Caco-2 (cell line): ENCODE data around the gene MON1A. TPM values are rescaled to one million over a fixed set of nuclear protein-coding genes. Genes with fewer than 3 reads are reported as not detected.
"Not testable (repeated sequence)": the region's sequence is repeated elsewhere in the genome, so short reads cannot be mapped to it uniquely, and the experiment has no call there.

Source experiments
- BruUV-seq: library from RNA; stranded (reverse); fragments of 400-500 nt; replicated peaks from 2 replicates; lab custom pipeline; 2021; lab: Mats Ljungman, UMichigan
- CTCF ChIA-PET: fragments of 300-600 bp; sonication (Branson Sonifier 250); formaldehyde crosslinking; loops from one replicate; lab custom pipeline; 2022; ENCODE audit warnings: antibody characterized with exemption; lab: Charles Lee
- POLR2A ChIA-PET: fragments of 300-600 bp; sonication (Branson Sonifier 250); formaldehyde crosslinking; loops from one replicate; lab custom pipeline; 2022; ENCODE audit warnings: antibody characterized with exemption; lab: Charles Lee
- DNase-seq, 2 experiments: peaks; one replicate each; pipeline versions ENCODE4 v3.0.0 to v3.0.0-alpha.2; 2020 to 2022
- H3K27me3 ChIP-seq: replicated peaks from 2 replicates; pipeline ENCODE4 v1.6.0; 2011; ENCODE audit warnings: low read length; ENCODE audit not compliant: control insufficient read depth, insufficient read depth
- H3K36me3 ChIP-seq: 2 replicates; pipeline ENCODE4 v1.5.1; 2011; ENCODE audit warnings: low read length; ENCODE audit not compliant: control insufficient read depth, insufficient read depth
- H3K4me1 ChIP-seq: fragments of 250-450 bp; sonication (Bioruptor Pico); 2 replicates; pipeline ENCODE4 v1.5.1; 2020; ENCODE audit warnings: mild to moderate bottlenecking
- H3K4me3 ChIP-seq: 2 replicates; pipeline ENCODE4 v1.5.1; 2011; ENCODE audit warnings: low read depth, mild to moderate bottlenecking, control low read depth, low read length
- H3K9me3 ChIP-seq: fragments of 250-450 bp; sonication (Bioruptor Pico); 2 replicates; pipeline ENCODE4 v1.5.1; 2020; ENCODE audit warnings: mild to moderate bottlenecking, moderate library complexity
- H3K27ac Mint-ChIP-seq: one replicate; pipeline ENCODE4 v1.8.0; 2022; ENCODE audit warnings: mixed read lengths; ENCODE audit not compliant: unreplicated experiment
- H3K27me3 Mint-ChIP-seq: one replicate; pipeline ENCODE4 v1.8.0; 2022; ENCODE audit warnings: mixed read lengths; ENCODE audit not compliant: insufficient read depth, unreplicated experiment
- H3K36me3 Mint-ChIP-seq: one replicate; pipeline ENCODE4 v1.8.0; 2022; ENCODE audit warnings: mild to moderate bottlenecking, mixed read lengths; ENCODE audit not compliant: insufficient read depth, unreplicated experiment
- H3K4me1 Mint-ChIP-seq: one replicate; pipeline ENCODE4 v1.8.0; 2022; ENCODE audit warnings: low read depth, mixed read lengths; ENCODE audit not compliant: unreplicated experiment
- H3K4me3 Mint-ChIP-seq: one replicate; pipeline ENCODE4 v1.8.0; 2022; ENCODE audit warnings: mild to moderate bottlenecking, moderate library complexity, mixed read lengths; ENCODE audit not compliant: unreplicated experiment
- H3K9me3 Mint-ChIP-seq: one replicate; pipeline ENCODE4 v1.8.0; 2022; ENCODE audit warnings: mixed read lengths; ENCODE audit not compliant: unreplicated experiment
- CTCF ChIP-seq, 2 experiments: fragments of 200-600 bp in 1 of 2; IDR thresholded peaks; 1 replicate in 1 of 2; 2 replicates in 1 of 2; pipeline versions ENCODE4 v1.5.1 to v1.8.0; 2011 to 2022; ENCODE audit warnings: antibody characterized with exemption in 1 of 2, control low read depth in 1 of 2, inconsistent platforms in 1 of 2, low read depth in 1 of 2, low read length in 1 of 2, mild to moderate bottlenecking in 1 of 2, moderate library complexity in 1 of 2; ENCODE audit not compliant: insufficient read depth in 1 of 2, severe bottlenecking in 1 of 2, unreplicated experiment in 1 of 2
- intact Hi-C: fragments of 100-400 bp; cut with micrococcal nuclease; formaldehyde crosslinking; loops from one replicate; pipeline ENCODE4 v1.10.0; 2022; ENCODE audit not compliant: unreplicated experiment
- total RNA-seq: library from RNA; stranded (reverse); gene quantifications from 2 replicates; pipeline ENCODE4 v1.2.3, GENCODE V29; 2022

The MON1A gene
- total RNA-seq, 1 experiment from 2014 or later, result 7.7 TPM

GRCh38 chr3:49937090-49937489 is 7.5 kb upstream of the MON1A start:
- CTCF ChIA-PET, result no interaction called here
- Mint-ChIP-seq H3K4me3 (no peak overlapping the region), H3K27ac (no peak overlapping the region), H3K9me3 (no peaks in the 10 kb centered on the region), H3K36me3 (peaks cover 10% of the 10 kb centered on the region), H3K27me3 (no peaks in the 10 kb centered on the region), H3K4me1 (no peaks in the 10 kb centered on the region)
- Histone ChIP-seq H3K4me3 (no peak overlapping the region), H3K36me3 (no peaks in the 10 kb centered on the region), H3K4me1 (peaks cover 3% of the 10 kb centered on the region; the same call in 1 of the 2 replicates), H3K27me3 (no peaks in the 10 kb centered on the region), H3K9me3 (no peaks in the 10 kb centered on the region)
- no peak for TF ChIP-seq CTCF (IDR thresholded peaks at IDR 0.05; ENCODE audit: insufficient read depth in 1 of 2, low read depth in 1 of 2, low read length in 1 of 2, severe bottlenecking in 1 of 2, unreplicated experiment in 1 of 2)
- POLR2A ChIA-PET, result no interaction called here
- DNase-seq, result no peak
- BruUV-seq, result no TSS peak
- intact Hi-C loops, result no loop called here

- H3K4me3 Mint-ChIP-seq, H3K9me3 Mint-ChIP-seq, H3K4me1 Mint-ChIP-seq, H3K27me3 Mint-ChIP-seq, H3K36me3 ChIP-seq, H3K27me3 ChIP-seq, H3K27ac Mint-ChIP-seq, intact Hi-C loops, H3K4me3 ChIP-seq, H3K9me3 ChIP-seq, H3K36me3 Mint-ChIP-seq, DNase-seq, BruUV-seq: not testable (repeated sequence)
- ChIA-PET CTCF (interaction anchor here (0.5 to 1.3 kb wide), 2 partner anchors 188 to 923 kb away, joined by 3 to 7 read pairs; no protein-coding TSS in a partner anchor), POLR2A (interaction anchor here (0.6 kb wide), 1 partner anchor 28 kb away, joined by 4 read pairs; no protein-coding TSS in a partner anchor)
- peaks cover 21% of the 10 kb centered on the region for H3K4me1 ChIP-seq
Observed at GRCh38 chr3:49932281-49932680, 2.7 kb upstream of the MON1A start.

GRCh38 chr3:49930922-49931321 is 1.3 kb upstream of the MON1A start:
- peak overlapping the region; percentile 42 for H3K4me3 Mint-ChIP-seq
- Histone ChIP-seq H3K4me1 (peaks cover 21% of the 10 kb centered on the region), H3K36me3 (no peaks in the 10 kb centered on the region), H3K4me3 (no peak overlapping the region), H3K27me3 (no peaks in the 10 kb centered on the region), H3K9me3 (no peaks in the 10 kb centered on the region)
- H3K27ac Mint-ChIP-seq, result peak overlapping the region; percentile 7
- intact Hi-C loops, result no loop called here
- no peaks in the 10 kb centered on the region for H3K27me3 Mint-ChIP-seq
- TF ChIP-seq CTCF (IDR thresholded peaks at IDR 0.05; ENCODE audit: insufficient read depth in 1 of 2, low read depth in 1 of 2, low read length in 1 of 2, severe bottlenecking in 1 of 2, unreplicated experiment in 1 of 2), result peak in 1 of 2 experiments; percentile 45
- H3K4me1 Mint-ChIP-seq, result peaks cover 8% of the 10 kb centered on the region
- POLR2A ChIA-PET, result interaction anchor here (1.4 kb wide), 1 partner anchor 9 kb away, joined by 15 read pairs; the partner anchor contains the start of gene RBM6
- no TSS peak for BruUV-seq
- CTCF ChIA-PET, result interaction anchor here (0.5 to 1.0 kb wide), 3 partner anchors 9 to 39 kb away, joined by 3 to 13 read pairs (median 5); partner anchors contain the start of gene RBM6
- H3K9me3 Mint-ChIP-seq, result no peaks in the 10 kb centered on the region
- DNase-seq, result peak; percentile 78 to 79
- H3K36me3 Mint-ChIP-seq, result peaks cover 5% of the 10 kb centered on the region
